ENCODE results near the gene PCIF1.

DNA sequence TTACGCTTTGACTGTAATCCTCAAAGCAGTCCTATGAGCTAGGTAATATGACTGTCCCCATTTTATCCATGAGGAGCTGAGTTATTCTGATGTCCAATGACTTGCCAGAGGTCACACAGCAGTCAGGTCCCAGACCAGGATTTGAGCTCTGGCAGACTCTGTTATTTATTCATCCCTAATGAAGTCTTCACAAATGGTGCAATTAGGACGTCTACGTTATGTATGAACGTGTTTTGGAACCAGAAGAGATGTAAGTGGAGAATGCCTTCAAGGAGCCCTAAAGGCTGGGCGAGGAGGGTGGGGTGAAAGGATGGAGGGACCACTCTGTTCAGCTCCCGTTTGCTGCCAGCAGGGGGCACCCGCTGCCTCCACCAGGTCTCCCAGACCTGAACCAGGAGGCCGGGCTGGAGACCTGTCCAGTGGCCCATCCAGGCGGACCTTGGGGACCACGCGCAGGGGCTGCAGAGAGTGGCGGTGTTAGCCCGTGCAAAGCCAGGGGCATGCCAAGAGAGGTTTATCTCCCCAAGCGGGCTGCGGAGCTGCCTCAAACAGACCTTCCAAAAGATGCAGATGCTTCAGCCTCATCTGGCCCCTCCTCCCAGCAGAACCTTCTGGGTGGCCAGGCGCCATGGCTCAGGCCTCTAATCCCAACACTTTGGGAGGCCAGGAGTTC is 52.8 kb downstream of the PCIF1 start:
- TF ChIP-seq, protein P1, sequence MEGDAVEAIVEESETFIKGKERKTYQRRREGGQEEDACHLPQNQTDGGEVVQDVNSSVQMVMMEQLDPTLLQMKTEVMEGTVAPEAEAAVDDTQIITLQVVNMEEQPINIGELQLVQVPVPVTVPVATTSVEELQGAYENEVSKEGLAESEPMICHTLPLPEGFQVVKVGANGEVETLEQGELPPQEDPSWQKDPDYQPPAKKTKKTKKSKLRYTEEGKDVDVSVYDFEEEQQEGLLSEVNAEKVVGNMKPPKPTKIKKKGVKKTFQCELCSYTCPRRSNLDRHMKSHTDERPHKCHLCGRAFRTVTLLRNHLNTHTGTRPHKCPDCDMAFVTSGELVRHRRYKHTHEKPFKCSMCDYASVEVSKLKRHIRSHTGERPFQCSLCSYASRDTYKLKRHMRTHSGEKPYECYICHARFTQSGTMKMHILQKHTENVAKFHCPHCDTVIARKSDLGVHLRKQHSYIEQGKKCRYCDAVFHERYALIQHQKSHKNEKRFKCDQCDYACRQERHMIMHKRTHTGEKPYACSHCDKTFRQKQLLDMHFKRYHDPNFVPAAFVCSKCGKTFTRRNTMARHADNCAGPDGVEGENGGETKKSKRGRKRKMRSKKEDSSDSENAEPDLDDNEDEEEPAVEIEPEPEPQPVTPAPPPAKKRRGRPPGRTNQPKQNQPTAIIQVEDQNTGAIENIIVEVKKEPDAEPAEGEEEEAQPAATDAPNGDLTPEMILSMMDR (IDR thresholded peaks at IDR 0.05), result peak in 5 of 7 experiments; percentile 35 to 77 (median 59)
- no peak for TF ChIP-seq POLR2AphosphoS5 (IDR thresholded peaks at IDR 0.05)
